Left lung (tissue), 10 donors: Measurements from ENCODE around the gene PDSS1. TPM values are rescaled to one million over a fixed set of nuclear protein-coding genes. Genes with fewer than 3 reads are reported as not detected.

ENCODE experiments used
- ATAC-seq: fragments of 200-7000 bp; cut with Tn5 transposase; one replicate; pipeline ENCODE4 v1.9.1; 2020; ENCODE audit warnings: moderate library complexity
- DNase-seq, 4 donors: peaks; one replicate each; pipeline ENCODE4 v3.0.0-alpha.2; 2013 to 2020
- H3K27ac ChIP-seq, 2 donors: fragments of 200-600 bp; sonication (generic) in 1 of 2; one replicate each; pipeline versions ENCODE4 v1.5.0 to v1.8.0; 2020 to 2021
- H3K27me3 ChIP-seq, 2 donors: fragments of 200-600 bp; sonication (generic) in 1 of 2; one replicate each; pipeline versions ENCODE4 v1.5.0 to v1.8.0; 2020 to 2021
- H3K36me3 ChIP-seq, 2 donors: fragments of 200-600 bp; sonication (generic) in 1 of 2; one replicate each; pipeline versions ENCODE4 v1.5.0 to v1.8.0; 2020 to 2021
- H3K4me1 ChIP-seq, 2 donors: fragments of 200-600 bp; one replicate each; pipeline ENCODE4 v1.8.0; 2021
- H3K4me3 ChIP-seq, 2 donors: fragments of 200-600 bp; sonication (generic) in 1 of 2; one replicate each; pipeline versions ENCODE4 v1.5.0 to v1.8.0; 2020 to 2021; ENCODE audit warnings: mild to moderate bottlenecking in 1 of 2
- H3K9me3 ChIP-seq, 2 donors: fragments of 200-600 bp; sonication (generic) in 1 of 2; one replicate each; pipeline versions ENCODE4 v1.5.0 to v1.8.0; 2020 to 2021
- intact Hi-C, 2 donors: fragments of 100-400 bp; cut with DNase I; formaldehyde crosslinking; loops; one replicate each; pipeline versions ENCODE4 v1.11.2 to v1.14.2; 2022
- polyA plus RNA-seq, 6 donors: library from polyadenylated mRNA; unstranded; fragments of 120-200 nt; gene quantifications; one replicate each; pipeline ENCODE4 v1.2.1, GENCODE V29; 2013; ENCODE audit not compliant: insufficient read length in 6 of 6
- total RNA-seq, 2 donors: library from RNA; stranded (reverse); fragmentation: NEBNext Ultra II Directional; extraction: Animal tissue kit (Norgen Biotek cat#: 25700); gene quantifications; one replicate each; pipeline ENCODE4 v1.2.1, GENCODE V29; 2021
- TF ChIP-seq, protein P1 (sequence below), 2 donors: fragments of 200-600 bp; sonication (generic) in 1 of 2; IDR thresholded peaks; one replicate each; pipeline versions ENCODE4 v1.5.0 to v1.8.0; 2021; ENCODE audit warnings: antibody characterized with exemption in 2 of 2
- donor health status: DM: no; HTN: yes; CAD: no.
- donor health status: DM: no; HTN: no; CAD: no.

PDSS1 gene
- total and polyA plus RNA-seq, 8 donors: 7.1 to 17.3 (median 12.7) TPM

DNA sequence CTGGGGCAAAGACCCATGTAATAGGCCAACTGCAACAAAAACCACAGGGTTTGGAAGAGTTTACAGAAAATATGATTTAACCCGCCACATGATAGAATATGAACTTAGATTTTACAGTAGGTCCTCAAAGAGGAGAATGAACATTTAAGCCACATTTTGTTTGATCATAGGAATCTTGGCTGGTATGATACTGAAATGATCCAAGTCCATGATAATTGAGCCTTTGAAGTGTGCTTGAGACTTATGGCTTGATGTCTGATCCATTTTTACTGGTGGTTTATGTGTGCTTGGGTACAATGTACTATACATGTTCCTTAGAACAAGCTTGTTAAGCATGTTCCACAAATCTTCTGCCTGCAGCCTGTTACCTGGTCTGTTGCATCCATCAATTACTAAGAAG is 41.8 kb upstream of the PDSS1 start:
- DNase-seq (no peak), ATAC-seq (no peak)
- TF ChIP-seq, protein P1, sequence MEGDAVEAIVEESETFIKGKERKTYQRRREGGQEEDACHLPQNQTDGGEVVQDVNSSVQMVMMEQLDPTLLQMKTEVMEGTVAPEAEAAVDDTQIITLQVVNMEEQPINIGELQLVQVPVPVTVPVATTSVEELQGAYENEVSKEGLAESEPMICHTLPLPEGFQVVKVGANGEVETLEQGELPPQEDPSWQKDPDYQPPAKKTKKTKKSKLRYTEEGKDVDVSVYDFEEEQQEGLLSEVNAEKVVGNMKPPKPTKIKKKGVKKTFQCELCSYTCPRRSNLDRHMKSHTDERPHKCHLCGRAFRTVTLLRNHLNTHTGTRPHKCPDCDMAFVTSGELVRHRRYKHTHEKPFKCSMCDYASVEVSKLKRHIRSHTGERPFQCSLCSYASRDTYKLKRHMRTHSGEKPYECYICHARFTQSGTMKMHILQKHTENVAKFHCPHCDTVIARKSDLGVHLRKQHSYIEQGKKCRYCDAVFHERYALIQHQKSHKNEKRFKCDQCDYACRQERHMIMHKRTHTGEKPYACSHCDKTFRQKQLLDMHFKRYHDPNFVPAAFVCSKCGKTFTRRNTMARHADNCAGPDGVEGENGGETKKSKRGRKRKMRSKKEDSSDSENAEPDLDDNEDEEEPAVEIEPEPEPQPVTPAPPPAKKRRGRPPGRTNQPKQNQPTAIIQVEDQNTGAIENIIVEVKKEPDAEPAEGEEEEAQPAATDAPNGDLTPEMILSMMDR (IDR thresholded peaks at IDR 0.05): no peak
- no peaks in the 10 kb centered on the region for H3K36me3 ChIP-seq
- H3K27ac ChIP-seq: no peak overlapping the region
- no peaks in the 10 kb centered on the region for H3K27me3 ChIP-seq
- H3K4me1 ChIP-seq: no peaks in the 10 kb centered on the region
- intact Hi-C loops: no loop called here
- H3K9me3 ChIP-seq: no peaks in the 10 kb centered on the region
- no peak overlapping the region for H3K4me3 ChIP-seq

DNA sequence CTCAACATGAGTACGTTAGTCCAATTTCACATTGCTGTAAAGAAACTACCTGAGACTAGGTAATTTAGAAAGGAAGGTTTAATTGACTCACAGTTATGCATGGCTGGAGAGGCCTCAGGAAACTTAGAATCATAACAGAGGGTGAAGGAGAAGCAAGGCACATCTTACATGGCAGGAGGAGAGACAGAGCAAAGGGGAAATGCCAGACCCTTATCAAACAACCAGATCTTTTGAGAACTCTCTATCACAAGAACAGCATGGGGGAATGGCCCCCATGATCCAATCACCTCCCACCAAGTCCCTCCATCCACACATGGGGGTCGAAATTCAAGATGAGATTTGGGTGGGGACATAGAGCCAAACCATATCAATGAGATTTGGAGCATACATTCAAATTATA is 34.6 kb upstream of the PDSS1 start:
- H3K4me1 ChIP-seq: no peaks in the 10 kb centered on the region
- no peaks in the 10 kb centered on the region for H3K27me3 ChIP-seq
- ATAC-seq (no peak), DNase-seq (no peak)
- no peaks in the 10 kb centered on the region for H3K36me3 ChIP-seq
- intact Hi-C loops: no loop called here
- H3K4me3 ChIP-seq: no peak overlapping the region
- TF ChIP-seq, protein P1 (IDR thresholded peaks at IDR 0.05): no peak
- H3K27ac ChIP-seq: no peak overlapping the region
- no peaks in the 10 kb centered on the region for H3K9me3 ChIP-seq

DNA sequence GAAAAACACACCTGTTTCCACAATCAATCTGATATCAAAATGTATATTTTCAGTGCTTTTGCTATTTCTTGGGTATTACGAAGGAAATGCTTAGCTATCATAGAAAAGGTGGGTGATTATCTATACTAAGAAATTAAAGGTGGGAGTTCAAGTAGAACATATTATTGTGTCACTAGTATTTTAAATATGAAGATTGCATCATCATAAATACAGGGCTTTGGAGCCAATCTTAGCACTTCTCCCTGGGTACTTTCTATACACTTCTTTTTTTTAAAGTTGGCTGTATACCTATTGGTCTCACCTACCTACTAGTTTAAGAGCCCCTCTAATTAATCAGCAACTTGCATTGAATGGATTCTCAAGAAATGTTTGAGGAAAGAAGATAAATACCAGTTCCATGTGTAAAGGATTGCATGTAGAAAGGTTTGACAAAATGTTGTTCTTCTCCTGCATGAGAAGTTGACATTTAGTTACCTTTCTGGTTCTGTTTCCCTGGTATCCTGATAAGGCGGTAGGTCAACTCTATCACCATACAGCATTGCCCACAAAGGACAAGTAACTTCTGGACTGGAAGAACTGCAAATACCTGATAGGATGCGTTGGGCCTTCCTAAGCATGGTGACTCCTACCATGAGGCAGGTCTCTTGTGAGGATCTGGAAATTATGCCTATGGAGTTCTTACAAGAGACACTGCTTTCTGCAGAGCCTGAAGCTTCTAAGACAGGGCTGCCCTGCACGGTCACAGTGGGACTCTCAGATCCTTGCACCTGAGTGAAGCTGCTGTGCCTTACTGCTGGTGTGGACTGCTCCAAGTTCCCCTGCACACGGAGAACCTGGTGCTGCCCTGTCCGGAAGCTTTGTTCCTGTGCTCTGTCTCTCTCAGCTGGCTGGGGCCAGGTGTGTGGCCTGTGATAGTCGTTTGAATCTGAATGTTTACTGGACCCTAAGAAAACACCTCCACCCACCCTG is 32.1 kb upstream of the PDSS1 start:
- Histone ChIP-seq H3K4me1 (no peaks in the 10 kb centered on the region), H3K27ac (no peak overlapping the region), H3K36me3 (no peaks in the 10 kb centered on the region), H3K9me3 (no peaks in the 10 kb centered on the region), H3K27me3 (no peaks in the 10 kb centered on the region), H3K4me3 (no peak overlapping the region)
- no peak for DNase-seq
- ATAC-seq: no peak
- TF ChIP-seq, protein P1 (IDR thresholded peaks at IDR 0.05): no peak
- intact Hi-C loops: no loop called here

DNA sequence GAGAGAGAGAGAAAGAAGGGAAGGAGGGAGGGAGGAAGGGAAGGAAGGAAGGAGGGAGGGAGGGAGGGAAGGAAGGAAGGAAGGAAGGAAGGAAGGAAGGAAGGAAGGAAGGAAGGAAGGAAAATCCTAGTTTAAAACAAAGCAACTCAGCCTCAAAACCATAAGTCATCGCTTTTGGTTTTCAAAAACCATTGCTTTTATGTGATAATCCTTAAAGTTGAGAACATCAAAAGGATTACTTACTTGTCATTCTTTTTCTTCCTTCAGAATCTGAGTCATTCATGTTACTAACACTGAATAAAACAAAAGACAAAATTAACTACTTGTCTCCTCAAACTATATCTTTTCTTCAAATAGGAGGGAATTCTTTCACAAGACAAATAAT is 21.6 kb upstream of the PDSS1 start:
- H3K4me3 ChIP-seq: no peak overlapping the region
- intact Hi-C loops: no loop called here
- TF ChIP-seq, protein P1 (IDR thresholded peaks at IDR 0.05): no peak
- ATAC-seq (no peak), DNase-seq (no peak)
- H3K27me3 ChIP-seq: no peaks in the 10 kb centered on the region
- no peaks in the 10 kb centered on the region for H3K4me1 ChIP-seq
- H3K27ac ChIP-seq: no peak overlapping the region
- H3K36me3 ChIP-seq: no peaks in the 10 kb centered on the region
- no peaks in the 10 kb centered on the region for H3K9me3 ChIP-seq

DNA sequence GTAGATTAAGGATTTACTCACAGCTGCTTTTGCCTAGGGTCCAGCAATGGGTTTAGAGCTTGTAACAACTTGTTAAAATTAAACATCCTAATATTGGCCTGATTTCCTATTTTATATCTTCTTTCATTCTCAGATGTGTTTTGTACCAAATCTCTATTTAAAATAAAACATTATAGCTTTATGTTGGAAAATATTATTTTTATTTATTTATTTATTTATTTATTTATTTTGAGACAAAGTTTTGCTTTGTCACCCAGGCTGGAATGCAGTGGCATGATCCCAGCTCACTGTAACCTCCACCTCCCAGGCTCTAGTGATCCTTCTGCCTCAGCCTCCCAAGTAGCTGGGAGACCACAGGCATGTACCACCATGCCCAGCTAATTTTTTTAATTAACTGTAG is 17.9 kb upstream of the PDSS1 start:
- H3K9me3 ChIP-seq: no peaks in the 10 kb centered on the region
- ATAC-seq: no peak
- intact Hi-C loops: no loop called here
- H3K27ac ChIP-seq: no peak overlapping the region
- no peak overlapping the region for H3K4me3 ChIP-seq
- H3K27me3 ChIP-seq: no peaks in the 10 kb centered on the region
- no peaks in the 10 kb centered on the region for H3K4me1 ChIP-seq
- DNase-seq: no peak
- TF ChIP-seq, protein P1 (IDR thresholded peaks at IDR 0.05): no peak
- no peaks in the 10 kb centered on the region for H3K36me3 ChIP-seq
